Ramos (cell line): ENCODE data around the gene VAV3.
"Not testable (repeated sequence)": the region's sequence is repeated elsewhere in the genome, so short reads cannot be mapped to it uniquely, and the experiment has no call there.

Source experiments
- in situ Hi-C: fragments of 300-500 bp; cut with MboI; formaldehyde crosslinking; loops from one replicate; pipeline ENCODE4 v1.14.3; 2022; ENCODE audit warnings: low sequenced_read_pairs; ENCODE audit not compliant: unreplicated experiment

VAV3 gene

DNA sequence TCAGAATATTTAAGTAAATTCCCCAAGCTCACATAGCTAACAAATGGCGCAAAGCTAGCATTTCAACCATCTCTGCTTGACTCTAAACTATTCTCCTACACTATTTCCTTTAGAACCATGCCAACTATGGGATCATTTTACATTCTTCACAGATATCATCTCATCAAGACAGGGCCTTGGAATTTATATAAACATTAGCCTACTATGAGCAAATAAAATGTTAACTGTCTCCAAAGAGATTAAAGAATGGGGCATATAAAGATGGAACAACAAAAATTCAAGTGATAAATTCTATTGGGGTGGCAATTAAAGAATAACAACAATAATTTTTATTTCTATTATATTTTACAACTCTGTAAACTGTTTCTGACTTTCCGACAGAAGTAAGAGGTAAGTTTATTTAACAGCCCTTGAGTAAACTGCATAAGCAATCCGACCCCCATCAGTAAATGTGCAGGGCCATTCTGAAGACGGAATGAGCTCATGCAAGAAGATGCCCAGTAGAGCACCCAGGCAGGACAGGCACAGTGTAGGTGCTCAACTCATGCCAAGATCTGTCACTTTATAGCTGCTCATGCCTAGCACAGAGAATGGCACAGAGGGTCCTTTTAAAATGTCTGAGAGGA is 261.9 kb downstream of the VAV3 start:
- in situ Hi-C loops = no loop called here

DNA sequence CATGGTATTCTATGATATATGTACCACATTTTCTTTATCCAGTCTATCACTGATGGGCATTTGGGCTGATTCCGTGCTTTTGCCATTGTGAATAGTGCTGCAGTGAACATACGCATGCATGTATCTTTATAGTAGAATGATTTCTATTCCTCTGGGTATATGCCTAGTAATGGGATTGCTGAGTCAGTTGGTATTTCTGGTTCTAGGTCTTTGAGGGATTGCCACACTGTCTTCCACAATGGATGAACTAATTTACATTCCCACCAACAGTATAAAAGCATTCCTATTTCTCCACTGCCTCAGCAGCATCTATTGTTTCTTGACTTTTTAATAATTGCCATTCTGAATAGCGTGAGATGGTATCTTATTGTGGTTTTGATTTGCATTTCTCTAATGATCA is 264.3 kb downstream of the VAV3 start:
- in situ Hi-C loops = not testable (repeated sequence)

DNA sequence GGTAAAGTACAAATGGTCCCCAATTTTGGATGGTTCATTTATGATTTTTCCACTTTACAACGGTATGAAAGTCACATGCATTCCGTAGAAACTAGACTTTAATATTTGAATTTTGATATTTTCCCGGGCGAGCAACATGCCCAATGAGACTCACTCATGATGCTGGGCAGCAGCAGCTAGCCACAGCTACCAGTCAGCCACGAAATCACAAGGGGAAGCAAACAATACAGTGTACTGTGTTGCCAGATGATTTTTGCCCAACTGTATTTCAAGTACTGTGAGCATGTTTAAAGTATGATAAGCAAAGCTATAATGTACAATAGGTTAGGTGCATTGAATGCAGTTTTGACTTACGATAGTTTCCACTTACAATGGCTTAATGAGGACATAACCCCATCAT is 266.8 kb downstream of the VAV3 start:
- in situ Hi-C loops = no loop called here

DNA sequence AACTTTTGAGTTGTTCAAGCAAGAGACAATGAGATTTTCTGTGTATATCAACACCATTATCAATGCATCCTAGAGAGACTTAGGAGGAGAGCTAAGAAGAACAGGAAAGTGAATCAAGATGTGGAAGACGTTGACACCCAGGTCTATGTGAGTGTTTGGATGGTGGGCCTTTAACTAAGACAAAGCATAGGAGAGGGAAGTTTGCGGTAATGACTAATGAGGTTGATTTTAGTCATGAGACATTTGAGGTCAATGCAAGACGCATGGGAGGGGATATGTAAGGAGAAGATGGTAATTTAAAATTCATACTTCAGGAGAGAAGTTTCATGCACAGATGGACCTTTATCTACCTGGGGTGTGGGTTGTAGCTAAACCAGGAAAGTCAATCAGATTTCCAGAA is 269.6 kb downstream of the VAV3 start:
- in situ Hi-C loops = no loop called here

DNA sequence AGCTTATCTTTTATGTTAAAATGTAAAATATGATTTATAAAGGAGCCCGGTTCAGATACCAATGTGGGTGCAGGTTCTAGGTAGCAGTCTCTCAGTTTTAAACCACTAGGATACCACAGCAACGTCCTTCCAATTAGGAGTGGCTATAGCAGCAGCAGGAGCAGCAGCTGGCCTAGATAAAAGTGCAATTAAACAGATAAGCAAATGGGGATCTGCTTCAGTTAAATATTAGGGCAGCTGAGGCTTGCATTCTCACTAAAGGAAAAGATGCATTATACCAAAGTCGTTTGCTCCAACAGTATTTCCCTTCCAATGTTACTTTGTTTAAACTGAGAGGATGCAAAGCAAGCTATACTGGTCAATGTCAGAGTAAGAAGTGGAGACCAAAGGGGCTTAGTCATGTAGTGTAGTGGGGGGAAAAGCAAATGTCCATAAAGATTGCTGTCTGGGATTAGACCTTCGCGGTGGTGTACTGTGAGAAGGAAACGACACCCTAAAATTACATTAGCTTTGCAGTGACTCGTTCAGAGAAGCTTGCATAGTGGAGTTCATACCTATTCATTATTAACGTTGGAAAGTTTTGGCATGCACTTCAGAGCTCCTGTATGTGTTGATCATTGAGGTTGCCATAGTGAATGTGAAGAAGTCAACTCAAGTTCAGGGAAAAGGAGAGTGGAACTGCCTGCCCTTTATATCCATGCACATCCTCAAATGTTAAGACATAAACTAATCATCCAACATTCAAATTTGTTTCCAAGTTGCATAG is 272.2 kb downstream of the VAV3 start:
- in situ Hi-C loops = no loop called here

DNA sequence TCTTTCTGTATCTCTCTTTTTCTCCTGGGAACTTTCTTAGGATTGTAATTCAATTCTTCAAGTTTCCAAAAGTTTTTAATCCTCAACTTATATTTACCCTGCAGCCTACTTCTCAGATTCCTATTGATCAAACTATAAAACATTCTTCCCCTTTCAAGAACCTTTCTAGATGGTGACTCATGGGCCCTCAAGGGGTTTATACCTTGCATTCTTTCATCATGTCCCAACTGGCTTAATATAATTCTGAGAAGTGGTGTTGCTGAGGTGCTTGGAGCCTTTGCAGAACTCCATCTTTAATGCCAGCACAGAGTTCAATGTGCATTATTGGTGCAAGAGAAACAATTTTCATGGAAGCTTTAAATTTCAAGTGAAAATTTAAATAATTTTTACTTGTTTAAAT is 273.4 kb downstream of the VAV3 start:
- in situ Hi-C loops = no loop called here

DNA sequence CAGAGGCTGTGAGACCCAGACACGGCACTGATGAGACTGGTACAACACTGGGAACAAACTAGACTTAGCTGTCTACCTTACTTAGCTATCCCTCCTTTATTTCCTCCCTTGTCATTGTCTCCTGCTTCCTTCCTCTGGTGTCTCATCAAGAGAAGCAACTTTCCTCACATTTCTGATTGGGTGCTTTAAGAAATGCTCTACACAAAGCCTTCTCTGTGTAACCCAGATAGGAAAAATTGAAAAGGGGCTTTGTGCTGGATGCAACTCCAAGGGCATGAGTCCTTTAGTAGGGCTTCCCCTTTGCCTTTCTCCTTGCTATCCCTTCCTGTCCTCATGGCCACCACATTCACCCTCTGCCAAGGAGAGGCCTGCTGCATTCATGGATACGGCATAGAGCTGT is 274.5 kb downstream of the VAV3 start:
- in situ Hi-C loops = no loop called here

DNA sequence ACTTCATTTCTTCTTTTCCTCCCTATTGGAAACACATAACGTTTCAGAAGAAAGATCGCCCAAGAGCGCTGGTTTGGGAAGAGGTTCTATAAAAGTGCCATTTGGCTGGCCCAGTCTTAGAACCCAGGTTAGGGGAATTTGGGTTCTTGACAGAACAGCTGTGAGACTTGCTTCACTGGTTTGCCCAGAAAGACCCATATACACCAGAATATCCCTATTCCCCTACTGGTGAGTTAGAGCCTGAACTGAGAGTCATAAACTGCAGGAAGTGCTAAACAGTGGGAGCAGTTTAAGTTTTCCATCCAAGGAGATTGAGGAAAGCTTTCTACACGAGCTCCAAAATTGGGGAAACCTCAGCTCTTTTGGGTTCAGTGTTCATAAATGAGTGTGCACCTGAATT is 275.2 kb downstream of the VAV3 start:
- in situ Hi-C loops = no loop called here

DNA sequence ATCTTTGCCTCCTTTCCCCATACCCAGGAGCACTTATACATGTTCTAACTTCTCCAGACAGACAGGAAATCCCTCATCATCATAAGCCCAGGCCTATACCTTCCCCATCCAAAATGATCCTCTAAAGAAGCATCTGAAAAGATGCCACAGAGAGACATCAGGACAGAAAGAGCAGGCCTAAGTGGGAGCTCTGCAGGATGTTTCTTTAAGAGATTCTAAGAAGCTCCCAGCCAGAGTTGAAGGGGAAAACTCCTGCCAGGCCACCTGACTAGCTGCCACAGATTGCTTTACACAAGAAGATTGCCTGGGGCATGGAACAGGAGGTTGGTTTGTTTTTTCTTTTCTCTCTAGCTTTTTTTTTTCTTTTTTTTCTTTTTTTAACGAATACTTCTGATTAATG is 275.8 kb downstream of the VAV3 start:
- in situ Hi-C loops = no loop called here

DNA sequence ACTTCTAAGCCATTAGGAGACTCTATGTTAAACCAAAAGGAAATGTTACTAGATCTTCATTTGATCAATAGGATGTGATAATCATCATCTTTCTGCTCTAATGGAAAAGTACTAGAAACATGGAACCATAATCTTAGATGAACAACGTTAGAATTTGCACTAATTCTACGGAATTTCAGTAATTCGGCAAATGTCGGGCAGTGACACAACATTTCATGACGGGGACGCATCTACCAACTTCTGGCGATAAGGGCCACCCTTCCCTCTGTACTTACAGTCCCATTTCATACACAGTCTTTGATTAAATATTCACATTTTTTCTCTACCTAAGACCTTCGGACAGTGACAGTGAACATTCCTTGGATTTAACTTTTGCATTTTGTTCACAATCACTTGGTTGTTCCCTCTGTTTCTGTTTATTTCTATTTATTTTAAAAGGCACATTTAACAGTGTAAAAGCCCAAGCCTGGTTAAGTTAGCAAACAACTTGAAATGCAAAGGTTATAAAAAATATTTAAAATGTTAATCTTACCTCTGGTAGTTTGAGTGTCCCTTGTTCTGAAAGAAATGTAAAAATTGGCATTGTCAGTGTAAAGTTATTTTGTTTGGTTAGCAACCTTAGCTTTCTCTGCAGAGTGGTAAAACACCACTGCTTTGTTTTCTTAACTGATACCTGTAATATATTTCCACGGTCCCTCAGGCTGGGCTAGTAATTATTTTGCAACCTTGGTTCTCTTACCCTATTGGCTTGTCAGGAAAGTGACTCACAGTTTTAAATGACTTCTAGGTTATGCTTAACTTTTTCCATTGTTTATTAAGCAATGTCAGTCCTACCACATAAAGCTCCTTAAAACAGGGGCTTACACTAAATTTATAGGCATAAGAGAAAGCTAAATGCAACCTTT is 276.9 kb downstream of the VAV3 start:
- in situ Hi-C loops = no loop called here

DNA sequence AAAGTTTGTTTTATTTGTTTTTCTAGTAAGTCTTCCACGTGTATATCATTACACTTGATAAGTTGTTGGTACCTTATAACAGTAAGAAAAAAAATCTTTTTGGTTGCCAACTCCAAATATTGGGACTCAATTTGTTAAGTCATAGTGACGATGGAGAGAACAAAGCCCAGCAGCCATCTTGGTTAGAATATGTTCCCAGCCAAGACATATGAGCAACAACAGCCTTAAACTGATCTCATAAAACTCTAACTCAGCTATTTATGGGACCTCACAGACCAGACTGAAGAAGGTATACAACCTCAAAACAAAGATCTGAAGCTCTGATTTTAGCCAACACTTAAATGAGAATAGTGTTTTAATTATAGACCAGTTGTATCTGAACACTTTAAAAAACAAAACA is 281.3 kb downstream of the VAV3 start:
- in situ Hi-C loops = no loop called here

DNA sequence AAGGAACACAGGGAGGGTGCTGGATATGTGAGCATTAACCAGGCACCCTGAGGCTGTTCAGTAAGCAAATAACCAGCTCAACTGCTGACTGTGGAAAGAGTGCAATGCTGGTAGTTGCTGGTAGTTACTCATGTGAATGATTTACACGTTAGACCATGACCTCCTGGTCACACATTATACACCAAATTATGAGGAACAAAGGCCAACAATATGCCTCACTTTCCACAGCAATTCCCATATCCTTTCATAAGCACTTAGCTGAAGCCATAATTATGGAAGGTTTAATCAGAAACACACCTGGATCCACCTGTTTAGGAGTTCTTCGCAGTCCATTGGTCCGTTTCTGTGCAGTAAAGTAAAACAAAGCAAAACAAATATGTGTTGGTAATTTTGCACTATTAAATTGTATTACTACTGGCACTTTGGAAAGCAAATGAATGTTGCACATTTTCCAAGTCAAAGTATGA is 281.8 kb downstream of the VAV3 start:
- in situ Hi-C loops = no loop called here

DNA sequence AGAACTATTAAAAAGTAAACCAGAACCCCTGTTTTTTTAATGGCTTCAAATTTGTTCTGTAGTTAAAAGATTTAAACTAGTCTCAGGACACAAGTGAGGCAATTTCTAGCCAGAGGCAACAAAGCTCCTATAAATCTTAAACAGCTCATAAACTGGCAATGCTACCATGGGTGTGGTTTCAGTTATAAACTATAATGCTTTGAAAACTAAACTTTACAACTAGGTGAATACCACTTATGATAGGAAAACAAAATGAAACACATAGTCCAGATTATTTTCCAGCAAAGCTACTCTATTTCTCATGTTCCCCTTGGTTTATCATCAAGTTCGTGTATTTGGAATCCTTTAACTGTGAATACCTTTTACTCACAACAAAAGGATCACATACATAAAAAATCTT is 282.5 kb downstream of the VAV3 start:
- in situ Hi-C loops = no loop called here

DNA sequence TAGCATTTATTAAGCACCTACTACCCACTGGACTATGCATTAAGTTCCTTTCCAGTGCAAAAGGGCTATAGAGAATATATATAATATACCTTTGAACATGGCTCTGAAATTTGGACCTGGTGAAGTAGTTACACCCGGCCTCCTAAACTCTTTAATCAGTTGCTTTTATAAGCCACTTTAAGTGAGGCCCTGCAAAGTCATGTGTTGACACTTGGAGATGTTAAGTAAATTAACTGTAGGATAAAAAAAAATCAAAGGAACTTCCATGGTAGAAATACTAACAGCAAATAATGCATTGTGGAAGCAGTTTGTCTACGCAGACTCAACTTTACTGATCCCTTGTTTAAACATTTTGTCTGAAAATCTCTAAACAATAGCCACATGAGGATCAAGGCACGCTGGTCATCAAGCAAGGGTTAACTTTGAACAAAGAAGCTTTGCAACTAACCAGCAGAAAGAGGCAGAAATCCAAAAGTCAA is 283.9 kb downstream of the VAV3 start:
- in situ Hi-C loops = no loop called here

DNA sequence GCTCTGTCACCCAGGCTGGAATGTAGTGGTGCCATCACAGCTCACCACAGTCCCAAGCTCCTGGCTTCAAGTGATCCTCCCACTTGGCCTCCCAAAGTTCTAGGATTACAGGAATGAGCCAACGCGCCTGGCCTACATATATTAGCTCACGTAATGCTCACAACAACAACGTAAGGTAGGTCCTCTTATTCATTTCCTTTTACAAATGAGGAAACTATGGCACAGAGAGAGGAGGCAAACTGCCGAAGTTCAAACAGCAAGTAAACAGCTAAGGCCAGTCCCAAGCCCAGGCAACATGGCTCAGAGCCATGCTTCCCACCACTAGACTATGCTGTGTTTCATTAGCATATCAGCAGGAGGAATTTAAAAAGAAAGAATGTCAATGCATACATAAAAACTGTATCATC is 284.4 kb downstream of the VAV3 start:
- in situ Hi-C loops = no loop called here

DNA sequence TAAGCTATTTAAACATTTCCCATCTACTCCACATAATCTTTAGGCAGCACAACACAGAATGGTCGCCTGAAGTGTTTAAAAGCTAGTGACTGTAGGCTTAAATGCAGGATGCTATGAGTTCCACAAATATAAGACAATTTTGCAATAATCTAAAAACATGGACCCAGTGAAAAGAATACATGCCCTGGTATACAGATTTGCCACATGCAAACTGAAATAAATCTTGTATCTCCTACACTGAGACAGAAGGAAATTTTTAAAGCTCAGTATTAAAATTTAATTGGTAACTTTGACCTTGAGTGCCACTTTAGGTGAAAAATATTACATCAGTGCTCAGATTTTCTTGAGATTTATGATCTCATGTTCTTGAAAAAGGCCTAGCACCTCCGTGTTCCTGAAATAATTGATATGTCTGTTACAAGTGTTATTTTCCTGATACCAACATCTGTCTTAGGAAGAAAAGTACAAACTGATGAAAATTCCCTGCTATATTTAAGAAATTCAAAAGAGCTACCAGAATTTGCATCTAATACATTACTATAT is 285.5 kb downstream of the VAV3 start:
- in situ Hi-C loops = no loop called here

DNA sequence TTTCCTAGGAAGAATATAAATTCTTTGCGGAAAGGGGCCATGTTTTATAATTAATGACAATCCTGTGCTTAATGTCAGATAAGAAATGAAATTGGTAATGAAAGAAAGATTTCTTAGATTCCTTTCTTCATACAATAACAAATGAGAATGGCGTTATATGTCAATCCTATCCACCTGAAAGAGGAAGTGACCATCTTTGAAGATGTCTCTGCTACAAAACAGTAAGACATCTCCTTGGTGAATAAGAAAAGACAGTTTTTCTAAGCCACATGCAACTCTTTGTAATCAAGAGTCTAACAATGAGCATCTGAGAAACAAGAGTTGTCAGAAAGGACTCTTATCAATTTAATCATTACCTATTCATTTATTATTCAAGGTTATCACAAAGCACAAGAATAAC is 286.0 kb downstream of the VAV3 start:
- in situ Hi-C loops = no loop called here

DNA sequence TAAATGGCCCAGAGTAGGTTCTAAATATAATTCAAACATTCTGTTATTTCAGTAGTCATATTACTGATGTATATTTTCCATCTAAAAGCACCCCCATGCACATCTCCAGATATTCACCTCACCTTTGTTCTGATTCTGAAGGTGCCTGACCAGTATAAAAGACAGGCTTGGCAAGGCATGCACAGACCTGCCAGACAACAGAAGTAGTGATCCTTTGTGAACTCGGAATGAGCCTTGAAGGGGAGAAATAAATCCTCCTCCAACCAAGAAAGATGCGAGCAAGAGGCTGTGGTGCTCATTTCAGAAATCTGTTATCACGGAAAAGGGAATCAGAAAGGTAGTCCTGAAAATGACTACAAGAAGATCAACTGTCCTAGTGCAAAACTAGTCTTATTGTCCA is 287.3 kb downstream of the VAV3 start:
- in situ Hi-C loops = no loop called here

DNA sequence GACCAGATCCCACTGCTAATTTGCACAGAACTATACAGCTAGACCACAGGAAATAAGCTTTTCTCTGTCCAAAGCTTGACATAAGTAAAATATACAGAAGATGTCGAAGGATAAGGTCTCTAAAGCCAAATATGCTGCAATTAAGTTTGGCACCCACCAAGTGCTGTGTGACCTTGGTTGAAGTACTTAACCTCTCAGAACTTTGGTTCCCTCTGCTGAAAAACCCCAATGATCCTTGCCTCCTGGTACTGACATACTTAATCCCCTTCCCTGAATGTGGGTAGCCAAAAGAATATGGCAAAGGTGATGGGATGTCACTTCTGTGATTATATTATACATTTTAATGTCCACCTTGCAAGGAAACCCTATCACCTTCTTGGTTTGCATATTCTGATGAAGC is 290.5 kb downstream of the VAV3 start:
- in situ Hi-C loops = no loop called here

DNA sequence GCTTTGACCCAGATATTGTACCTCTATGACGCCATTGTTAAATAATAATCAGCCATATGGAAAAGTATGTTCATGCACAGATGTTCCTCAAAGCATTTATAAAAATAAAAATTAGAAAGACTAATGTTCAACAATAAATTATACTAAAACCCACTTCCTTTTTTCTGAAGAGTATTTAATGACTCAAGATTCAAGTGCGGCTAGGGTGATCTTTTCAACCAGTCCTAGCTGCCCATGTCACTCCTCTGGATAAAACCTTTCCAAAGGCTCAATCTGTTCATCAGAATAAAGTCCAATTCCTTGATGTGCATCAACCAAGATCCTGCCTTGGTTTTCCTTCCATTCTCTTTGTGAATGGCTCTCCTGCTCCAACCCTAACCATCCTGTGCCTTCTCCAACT is 292.0 kb downstream of the VAV3 start:
- in situ Hi-C loops = no loop called here
